Body of pancreas (tissue), 4 donors: Measurements from ENCODE around the gene GDPGP1. TPM values are rescaled to one million over a fixed set of nuclear protein-coding genes. Genes with fewer than 3 reads are reported as not detected.

Experiments
- ATAC-seq: fragments of 150-250 bp; one replicate; pipeline ENCODE4 v1.9.1; 2016
- DNase-seq, 4 donors: peaks; one replicate each; pipeline ENCODE4 v3.0.0-alpha.2; 2019
- H3K27ac ChIP-seq, 4 donors: fragments of 200-600 bp; sonication (generic); 1 replicate in 3 of 4; 2 replicates in 1 of 4; pipeline versions ENCODE4 v1.5.1 to v1.6.1; 2016 to 2019; ENCODE audit warnings: mild to moderate bottlenecking in 1 of 4, mixed read lengths in 1 of 4, moderate library complexity in 1 of 4
- H3K27me3 ChIP-seq, 2 donors: fragments of 200-600 bp; sonication (generic); one replicate each; pipeline ENCODE4 v1.6.0; 2016; ENCODE audit warnings: mild to moderate bottlenecking in 1 of 2
- H3K36me3 ChIP-seq, 2 donors: fragments of 200-600 bp; sonication (generic); replicated peaks in 1 of 2; 2 replicates each; pipeline ENCODE4 v1.5.1; 2016; ENCODE audit warnings: low read depth in 2 of 2; ENCODE audit not compliant: insufficient read depth in 1 of 2
- H3K4me1 ChIP-seq: fragments of 200-600 bp; sonication (generic); one replicate; pipeline ENCODE4 v1.6.0; 2016
- H3K4me3 ChIP-seq, 2 donors: fragments of 200-600 bp; sonication (generic); 1 replicate in 1 of 2; 2 replicates in 1 of 2; pipeline ENCODE4 v1.5.1; 2016 to 2019
- H3K9me3 ChIP-seq, 3 donors: fragments of 200-600 bp; sonication (generic); 1 replicate in 2 of 3; 2 replicates in 1 of 3; pipeline ENCODE4 v1.5.1; 2016
- POLR2A ChIP-seq, 3 donors: fragments of 450-650 bp; IDR thresholded peaks; one replicate each; pipeline ENCODE4 v1.6.1; 2016; ENCODE audit warnings: antibody characterized with exemption in 3 of 3, mild to moderate bottlenecking in 2 of 3
- WGBS, 2 donors: methylation state at CpG; one replicate each; pipeline ENCODE4 v1.1.5; 2017; 5-methylcytosine and 5-hydroxymethylcytosine counted together
- intact Hi-C: fragments of 100-400 bp; cut with DNase I; formaldehyde crosslinking; loops from one replicate; pipeline ENCODE4 v1.15.1; 2023
- total RNA-seq, 2 donors: library from RNA; depleted of rRNA; stranded (reverse); fragments of >200 nt; gene quantifications; one replicate each; pipeline ENCODE4 v1.1.0, GENCODE V29; 2016
- TF ChIP-seq, protein P1 (sequence below), 7 experiments: fragments of 450-650 bp in 4 of 7; fragments of 200-600 bp in 3 of 7; sonication (generic) in 3 of 7; IDR thresholded peaks; one replicate each; pipeline ENCODE4 v1.5.1; 2016 to 2019; ENCODE audit warnings: antibody characterized with exemption in 7 of 7

GDPGP1 gene
- total RNA-seq, 2 donors from 2014 or later, result 0.33 to 5.2 TPM

DNA sequence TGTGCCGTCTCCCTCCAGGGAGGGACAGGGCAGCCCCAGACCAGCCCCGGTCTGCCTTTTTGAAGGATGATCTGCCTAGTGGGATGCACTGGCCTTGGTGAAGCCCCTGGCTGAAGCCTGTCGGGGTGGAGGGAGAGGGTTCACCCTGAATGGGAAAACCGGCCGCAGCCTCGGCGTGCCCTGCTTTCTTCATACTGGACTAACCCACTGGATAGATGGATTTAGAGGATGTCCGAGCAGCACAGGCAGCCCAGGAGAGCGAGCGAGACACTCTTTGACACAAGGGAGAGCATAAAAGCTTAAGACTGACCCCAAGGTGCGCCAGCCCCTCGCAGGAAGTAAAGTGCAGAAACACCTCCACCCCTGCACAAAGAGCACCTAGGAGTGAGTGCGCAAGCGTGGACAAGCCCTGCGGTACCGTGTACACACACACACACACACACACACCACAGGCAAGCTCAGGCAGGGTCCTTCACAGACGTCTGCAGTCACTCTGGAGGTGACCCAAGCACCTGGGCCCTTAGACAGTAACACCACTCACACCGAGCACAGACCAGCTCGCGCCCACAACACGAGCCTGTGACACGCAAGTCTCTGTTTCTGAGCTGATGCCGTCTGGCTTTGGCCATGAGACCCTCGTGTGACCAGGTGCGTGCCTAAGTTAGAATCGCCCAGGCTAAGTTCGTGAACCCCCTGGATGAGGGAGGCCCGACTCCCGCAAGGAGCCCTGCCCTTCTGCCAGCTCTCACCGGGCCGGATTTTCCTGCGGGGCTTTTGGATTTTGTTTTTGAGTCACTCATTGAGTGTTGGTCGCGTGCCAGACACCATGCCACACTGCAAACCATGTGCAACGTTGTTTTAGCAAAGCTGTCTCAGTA is 21.5 kb upstream of the GDPGP1 start:
- H3K9me3 ChIP-seq, result no peaks in the 10 kb centered on the region
- WGBS, 2 donors, result 33 to 57% methylated on average over 11 to 35 of the region's 35 CpGs

DNA sequence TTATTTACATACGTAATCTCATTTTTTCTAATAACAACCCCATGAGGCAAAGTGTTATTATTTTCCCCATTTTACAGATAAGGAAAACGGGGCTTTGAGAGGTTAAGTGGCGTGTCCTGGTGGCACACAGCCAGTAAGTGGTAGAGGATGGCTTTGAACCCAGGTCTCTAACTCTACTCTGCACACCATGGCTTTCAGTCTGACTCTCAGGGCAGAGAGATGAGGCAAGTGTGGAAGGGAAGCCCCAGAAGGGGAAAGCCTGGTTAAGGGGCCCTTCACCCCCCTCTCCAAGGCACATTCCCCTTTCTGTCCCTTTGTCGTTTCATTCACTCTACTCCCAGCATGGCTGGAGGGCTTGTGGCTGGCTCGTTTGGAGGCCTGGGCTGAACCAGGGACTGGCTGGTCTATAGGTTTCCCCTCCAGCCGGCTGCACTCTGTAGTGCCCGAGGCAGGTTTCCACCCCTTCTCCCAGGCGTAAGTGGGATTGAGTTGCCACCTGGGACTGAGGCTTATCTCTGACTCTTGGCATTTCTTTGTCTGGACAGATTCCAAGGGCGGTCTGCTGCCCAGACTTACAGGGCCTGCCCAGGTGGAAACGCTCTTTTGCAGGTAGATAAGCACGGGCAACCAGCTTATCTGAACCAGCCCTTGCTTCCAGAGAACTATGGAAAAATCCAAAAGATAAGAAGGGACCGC is 20.7 kb upstream of the GDPGP1 start:
- H3K4me3 ChIP-seq, result no peak overlapping the region
- peak overlapping the region; percentile 88 to 92 (median 91) for H3K27ac ChIP-seq
- intact Hi-C loops, result loop anchor here (5.0 kb wide), 1 partner anchor 51 kb away; no protein-coding TSS in a partner anchor
- H3K9me3 ChIP-seq, result no peaks in the 10 kb centered on the region
- H3K27me3 ChIP-seq, result no peaks in the 10 kb centered on the region
- peak; percentile 93 for ATAC-seq
- H3K36me3 ChIP-seq, result peaks cover 0 to 4% of the 10 kb centered on the region in 2 donors
- peaks cover 58% of the 10 kb centered on the region for H3K4me1 ChIP-seq
- 20 to 26% methylated on average over 10 to 12 of the region's 12 CpGs for WGBS, 2 donors
- TF ChIP-seq POLR2A (IDR thresholded peaks at IDR 0.05), result peak in 1 of 3 donors; percentile 18
- TF ChIP-seq, protein P1, sequence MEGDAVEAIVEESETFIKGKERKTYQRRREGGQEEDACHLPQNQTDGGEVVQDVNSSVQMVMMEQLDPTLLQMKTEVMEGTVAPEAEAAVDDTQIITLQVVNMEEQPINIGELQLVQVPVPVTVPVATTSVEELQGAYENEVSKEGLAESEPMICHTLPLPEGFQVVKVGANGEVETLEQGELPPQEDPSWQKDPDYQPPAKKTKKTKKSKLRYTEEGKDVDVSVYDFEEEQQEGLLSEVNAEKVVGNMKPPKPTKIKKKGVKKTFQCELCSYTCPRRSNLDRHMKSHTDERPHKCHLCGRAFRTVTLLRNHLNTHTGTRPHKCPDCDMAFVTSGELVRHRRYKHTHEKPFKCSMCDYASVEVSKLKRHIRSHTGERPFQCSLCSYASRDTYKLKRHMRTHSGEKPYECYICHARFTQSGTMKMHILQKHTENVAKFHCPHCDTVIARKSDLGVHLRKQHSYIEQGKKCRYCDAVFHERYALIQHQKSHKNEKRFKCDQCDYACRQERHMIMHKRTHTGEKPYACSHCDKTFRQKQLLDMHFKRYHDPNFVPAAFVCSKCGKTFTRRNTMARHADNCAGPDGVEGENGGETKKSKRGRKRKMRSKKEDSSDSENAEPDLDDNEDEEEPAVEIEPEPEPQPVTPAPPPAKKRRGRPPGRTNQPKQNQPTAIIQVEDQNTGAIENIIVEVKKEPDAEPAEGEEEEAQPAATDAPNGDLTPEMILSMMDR (IDR thresholded peaks at IDR 0.05), result peak in 1 of 7 experiments; percentile 1
- DNase-seq, result peak; percentile 87 to 94 (median 92)

More for the DNA sequence above, 21.5 kb upstream of the GDPGP1 start:
- DNase-seq (peak; percentile 67 to 80 (median 72)), ATAC-seq (peak; percentile 33)
- intact Hi-C loops, result loop anchor here (5.0 kb wide), 1 partner anchor 50 kb away; no protein-coding TSS in a partner anchor
- H3K27ac ChIP-seq, result peak overlapping the region; percentile 88 to 92 (median 91)
- H3K27me3 ChIP-seq, result no peaks in the 10 kb centered on the region
- no peak overlapping the region for H3K4me3 ChIP-seq
- TF ChIP-seq, protein P1 (IDR thresholded peaks at IDR 0.05), result no peak
- TF ChIP-seq POLR2A (IDR thresholded peaks at IDR 0.05), result no peak
- no peaks in the 10 kb centered on the region for H3K36me3 ChIP-seq
- peaks cover 60% of the 10 kb centered on the region for H3K4me1 ChIP-seq

DNA sequence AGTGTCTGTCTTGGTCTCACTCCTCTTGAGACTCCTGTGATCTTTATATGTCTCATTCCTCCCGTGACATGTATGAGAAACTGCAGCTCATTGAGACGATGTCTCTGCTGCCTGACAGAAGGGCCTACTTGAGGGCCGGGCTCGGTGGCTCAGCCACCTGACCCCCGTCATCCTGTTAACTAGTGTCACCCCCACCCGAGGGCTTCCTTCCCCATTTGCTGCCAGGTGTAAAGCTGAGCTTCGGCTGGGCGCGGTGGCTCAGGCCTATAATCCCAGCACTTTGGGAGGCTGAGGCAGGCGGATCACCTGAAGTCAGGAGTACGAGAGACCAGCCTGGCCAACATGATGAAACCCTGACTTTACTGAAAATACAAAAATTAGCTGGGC is 20.2 kb upstream of the GDPGP1 start:
- DNase-seq, result peak in 3 of 4 donors; percentile 43 to 65 (median 49)
- peaks cover 58% of the 10 kb centered on the region for H3K4me1 ChIP-seq

DNA sequence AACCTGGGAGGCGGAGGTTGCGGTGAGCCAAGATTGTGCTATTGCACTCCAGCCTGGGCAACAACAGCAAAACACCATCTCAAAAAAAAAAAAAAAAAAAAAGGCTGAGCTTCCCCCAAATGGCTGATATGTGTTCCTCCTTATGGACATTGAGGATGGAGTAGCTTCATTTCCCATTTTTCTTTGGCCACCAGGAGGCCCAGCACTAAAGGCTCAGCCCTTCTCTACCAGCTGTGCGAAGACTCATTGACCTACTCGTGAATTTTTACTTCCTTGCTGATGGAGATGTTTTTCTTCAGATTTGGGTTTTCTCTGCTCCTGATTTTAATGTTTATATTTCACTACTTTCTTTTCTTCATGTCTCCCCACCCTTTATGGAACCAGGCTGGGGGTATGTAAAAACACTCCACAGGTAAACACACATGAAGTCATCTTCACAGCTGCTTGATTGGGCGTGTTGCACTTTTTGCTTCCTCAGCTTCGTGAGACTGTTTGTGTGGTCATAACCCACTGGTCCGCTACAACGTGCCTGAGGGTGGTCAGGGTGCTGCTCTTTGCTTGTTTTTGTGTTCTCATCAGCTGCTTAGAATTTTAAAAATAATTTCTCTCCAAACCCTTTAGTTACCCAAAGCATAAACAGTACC is 19.3 kb upstream of the GDPGP1 start:
- 70 to 71% methylated on average over 8 of the region's 8 CpGs for WGBS, 2 donors
- Histone ChIP-seq H3K4me1 (peaks cover 65% of the 10 kb centered on the region), H3K27me3 (no peaks in the 10 kb centered on the region), H3K27ac (peak overlapping the region in 3 of 4 donors; percentile 90 to 92 (median 92)), H3K9me3 (no peaks in the 10 kb centered on the region), H3K4me3 (no peak overlapping the region), H3K36me3 (peaks cover 0 to 5% of the 10 kb centered on the region in 2 donors)
- DNase-seq (peak in 1 of 4 donors; percentile 41), ATAC-seq (no peak)
- intact Hi-C loops, result loop anchor here (5.0 kb wide), 1 partner anchor 52 kb away; no protein-coding TSS in a partner anchor
- TF ChIP-seq, protein P1 (IDR thresholded peaks at IDR 0.05), result peak in 3 of 7 experiments; percentile 25 to 41 (median 37)
- TF ChIP-seq POLR2A (IDR thresholded peaks at IDR 0.05), result no peak

More for the DNA sequence above, 20.2 kb upstream of the GDPGP1 start:
- H3K27me3 ChIP-seq, result no peaks in the 10 kb centered on the region
- H3K36me3 ChIP-seq, result peaks cover 0 to 5% of the 10 kb centered on the region in 2 donors
- TF ChIP-seq, protein P1 (IDR thresholded peaks at IDR 0.05), result peak in 1 of 7 experiments; percentile 1
- no peak for TF ChIP-seq POLR2A (IDR thresholded peaks at IDR 0.05)
- intact Hi-C loops, result loop anchor here (5.0 kb wide), 1 partner anchor 52 kb away; no protein-coding TSS in a partner anchor
- H3K4me3 ChIP-seq, result no peak overlapping the region
- peak; percentile 38 for ATAC-seq
- H3K9me3 ChIP-seq, result no peaks in the 10 kb centered on the region
- WGBS, 2 donors, result 3 to 26% methylated on average over 5 to 11 of the region's 11 CpGs
- H3K27ac ChIP-seq, result peak overlapping the region; percentile 88 to 92 (median 91)
